ENCODE measurements around the gene PARN. TPM values are rescaled to one million over a fixed set of nuclear protein-coding genes. Genes with fewer than 3 reads are reported as not detected.

Gene PARN
- total RNA-seq, 1 experiment from 2014 or later: 56.2 TPM

- WGBS (ENCODE audit: extremely low coverage, insufficient read length, low lambda C conversion rate): no CpG with 5 or more reads among the region's 3 CpGs
- Mint-ChIP-seq H3K4me1 (peaks cover 65 to 73% of the 10 kb centered on the region in 2 experiments), H3K27ac (peak overlapping the region in 2 of 3 experiments; percentile 21 to 76; a peak in 3 of 7 replicates), H3K9me3 (no peaks in the 10 kb centered on the region), H3K27me3 (ENCODE audit: low read depth) (no peaks in the 10 kb centered on the region; the same call in 1 of the 2 replicates), H3K4me3 (no peak overlapping the region), H3K36me3 (ENCODE audit: insufficient read depth in 1 of 3, low read depth in 3 of 3) (peaks cover 0 to 8% (median 0%) of the 10 kb centered on the region in 3 experiments; a peak in 1 of 7 replicates)
- H3K4me1 ChIP-seq (ENCODE audit: insufficient read depth, low read length): peaks cover 7% of the 10 kb centered on the region
- no peak overlapping the region for H2BK120ac ChIP-seq (ENCODE audit: low read depth, low read length, poor library complexity, severe bottlenecking)
- no peaks in the 10 kb centered on the region for H3K9me3 ChIP-seq (ENCODE audit: control insufficient read depth, low read depth, low read length)
- H2AFZ ChIP-seq (ENCODE audit: low read length): no peak overlapping the region
- H3K18ac ChIP-seq (ENCODE audit: insufficient read length, low read depth, low read length): no peak overlapping the region
- no peak overlapping the region for H4K91ac ChIP-seq (ENCODE audit: insufficient read length, low read depth, low read length)
- H2BK20ac ChIP-seq (ENCODE audit: low read depth, low read length, poor library complexity, severe bottlenecking): no peak overlapping the region
- H3K79me2 ChIP-seq (ENCODE audit: insufficient read depth, low read length): no peaks in the 10 kb centered on the region
- H2BK15ac ChIP-seq (ENCODE audit: low read depth, low read length): no peak overlapping the region
- H4K8ac ChIP-seq (replicated peaks; ENCODE audit: insufficient read length, low read depth, low read length): no peak overlapping the region
- no peak overlapping the region for H3K4ac ChIP-seq (ENCODE audit: low read depth, low read length)
- no peak for TF ChIP-seq CTCF (conservative IDR thresholded peaks at IDR 0.05)
- no peak overlapping the region for H3K23ac ChIP-seq (ENCODE audit: insufficient read length, low read depth, low read length)
- H3T11ph ChIP-seq (ENCODE audit: low read length): no peak overlapping the region
- H3K56ac ChIP-seq (ENCODE audit: insufficient read length, low read depth, low read length): no peak overlapping the region
- H3K9ac ChIP-seq (ENCODE audit: extremely low read depth, insufficient read length, low read length): no peak overlapping the region
- no peaks in the 10 kb centered on the region for H3K79me1 ChIP-seq (ENCODE audit: insufficient read depth, low read depth, low read length, poor library complexity, severe bottlenecking)
- no peak overlapping the region for H2AK5ac ChIP-seq (ENCODE audit: insufficient read length, low read length)
- peak overlapping the region; percentile 55; the same call in 1 of the 2 replicates for H3K14ac ChIP-seq (ENCODE audit: insufficient read depth, low read length)
- no peak overlapping the region for H2BK12ac ChIP-seq (ENCODE audit: insufficient read length, low read depth, low read length)
- no peak overlapping the region for H3K27ac ChIP-seq (ENCODE audit: insufficient read length, low read depth, low read length)
- no peaks in the 10 kb centered on the region for H3K23me2 ChIP-seq (ENCODE audit: insufficient read length, low read depth, low read length, poor library complexity, severe bottlenecking)
- no peak overlapping the region for H2BK5ac ChIP-seq (ENCODE audit: insufficient read length, low read length)
- H4K5ac ChIP-seq (ENCODE audit: insufficient read length, low read depth, low read length): no peak overlapping the region
- no peak overlapping the region for H3K4me2 ChIP-seq (ENCODE audit: insufficient read depth, insufficient read length, low read length)
- DNase-seq: no peak
- H3K27me3 ChIP-seq (ENCODE audit: insufficient read depth, low read length): no peaks in the 10 kb centered on the region
- no peaks in the 10 kb centered on the region for H4K20me1 ChIP-seq (ENCODE audit: control insufficient read depth, insufficient read depth, insufficient read length)
These were observed 130.9 kb downstream of the PARN start for GRCh38 chr16:14499110-14499509.
